Kidney epithelial cell (primary cell): ENCODE data around the gene SCN10A. TPM values are rescaled to one million over a fixed set of nuclear protein-coding genes. Genes with fewer than 3 reads are reported as not detected.
A peak's percentile ranks its signal among the peaks of the same experiment; 100 is the strongest.

Experiments
- DNase-seq: peaks from one replicate; pipeline ENCODE4 v3.0.0-alpha.2; 2010; ENCODE audit warnings: low read depth
- H3K27me3 ChIP-seq: 2 replicates; pipeline ENCODE4 v1.6.0; 2011; ENCODE audit warnings: low read length; ENCODE audit not compliant: control insufficient read depth, insufficient read depth
- H3K36me3 ChIP-seq: 2 replicates; pipeline ENCODE4 v1.5.1; 2011; ENCODE audit warnings: low read length; ENCODE audit not compliant: control insufficient read depth, insufficient read depth
- H3K4me3 ChIP-seq: 2 replicates; pipeline ENCODE4 v1.5.1; 2011; ENCODE audit warnings: low read depth, mild to moderate bottlenecking, control low read depth, low read length
- total RNA-seq: library from RNA; depleted of rRNA; stranded (reverse); fragments of >200 nt; gene quantifications from 2 replicates; pipeline ENCODE4 v1.2.3, GENCODE V29; 2015
- TF ChIP-seq, protein P1 (sequence below): IDR thresholded peaks from 2 replicates; pipeline ENCODE4 v1.5.1; 2011; ENCODE audit warnings: mild to moderate bottlenecking, moderate library complexity, low read length, control low read depth, inconsistent platforms; ENCODE audit not compliant: insufficient read depth, poor library complexity, severe bottlenecking

The SCN10A gene
- total RNA-seq, 1 donor from 2014 or later = not detected

DNA sequence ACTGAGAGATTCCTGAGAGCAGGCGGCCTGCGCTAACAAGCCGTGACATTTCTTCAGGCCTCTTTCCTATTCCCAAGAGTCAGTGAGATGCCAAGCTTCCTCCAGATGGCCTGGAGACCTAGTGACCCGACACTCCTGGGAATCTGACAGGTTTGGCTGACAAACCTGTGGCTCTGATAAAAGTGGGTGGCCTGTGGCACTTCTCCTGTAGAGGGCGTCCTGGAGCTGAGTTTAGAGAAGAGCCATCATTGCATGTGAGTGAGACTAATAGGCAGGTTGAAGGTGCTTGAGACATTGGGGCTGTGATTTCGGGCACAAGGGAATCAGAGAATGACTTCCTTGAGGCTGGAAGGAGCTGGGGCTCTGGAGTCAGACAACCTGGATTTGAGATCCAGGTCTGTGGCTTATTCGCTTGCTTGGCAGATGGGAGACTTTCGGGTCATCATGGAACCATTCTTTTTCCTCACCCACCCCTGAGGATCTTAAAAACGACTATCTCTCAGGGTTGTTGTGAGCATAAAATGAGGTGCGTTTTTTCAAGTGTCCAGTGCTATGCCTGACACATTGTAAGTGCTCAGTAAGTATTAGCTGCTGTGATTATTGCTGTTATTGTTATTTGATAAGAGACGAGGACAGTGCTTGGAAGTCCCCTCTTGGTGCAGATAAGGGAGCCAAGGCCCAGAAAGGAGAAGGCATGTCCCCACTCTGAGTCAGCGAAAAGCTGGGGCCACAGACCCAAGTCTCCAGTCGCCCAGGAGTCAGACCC lies 77.2 kb downstream of the SCN10A start:
- DNase-seq = no peak
- Histone ChIP-seq H3K4me3 (no peak overlapping the region), H3K36me3 (no peaks in the 10 kb centered on the region), H3K27me3 (no peaks in the 10 kb centered on the region)
- TF ChIP-seq, protein P1, sequence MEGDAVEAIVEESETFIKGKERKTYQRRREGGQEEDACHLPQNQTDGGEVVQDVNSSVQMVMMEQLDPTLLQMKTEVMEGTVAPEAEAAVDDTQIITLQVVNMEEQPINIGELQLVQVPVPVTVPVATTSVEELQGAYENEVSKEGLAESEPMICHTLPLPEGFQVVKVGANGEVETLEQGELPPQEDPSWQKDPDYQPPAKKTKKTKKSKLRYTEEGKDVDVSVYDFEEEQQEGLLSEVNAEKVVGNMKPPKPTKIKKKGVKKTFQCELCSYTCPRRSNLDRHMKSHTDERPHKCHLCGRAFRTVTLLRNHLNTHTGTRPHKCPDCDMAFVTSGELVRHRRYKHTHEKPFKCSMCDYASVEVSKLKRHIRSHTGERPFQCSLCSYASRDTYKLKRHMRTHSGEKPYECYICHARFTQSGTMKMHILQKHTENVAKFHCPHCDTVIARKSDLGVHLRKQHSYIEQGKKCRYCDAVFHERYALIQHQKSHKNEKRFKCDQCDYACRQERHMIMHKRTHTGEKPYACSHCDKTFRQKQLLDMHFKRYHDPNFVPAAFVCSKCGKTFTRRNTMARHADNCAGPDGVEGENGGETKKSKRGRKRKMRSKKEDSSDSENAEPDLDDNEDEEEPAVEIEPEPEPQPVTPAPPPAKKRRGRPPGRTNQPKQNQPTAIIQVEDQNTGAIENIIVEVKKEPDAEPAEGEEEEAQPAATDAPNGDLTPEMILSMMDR = peak; percentile 70

DNA sequence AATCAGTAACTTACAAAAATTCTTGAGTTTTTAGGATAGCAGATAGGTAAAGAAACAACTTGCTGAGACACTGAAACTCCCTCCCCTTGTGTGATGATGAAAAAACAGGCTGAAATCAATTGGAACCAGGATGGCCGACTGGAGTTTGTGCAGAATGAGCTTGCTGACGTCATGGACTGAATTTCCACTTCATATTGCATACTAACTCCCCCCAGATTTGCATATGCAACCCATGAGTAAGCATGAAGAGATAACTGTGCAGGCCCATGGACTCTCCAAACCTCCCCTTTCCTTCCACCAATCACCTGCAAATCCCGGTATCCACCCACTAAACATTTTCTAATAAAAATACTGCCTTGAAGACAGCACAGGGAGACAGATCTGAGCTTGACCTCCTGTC lies 84.5 kb downstream of the SCN10A start:
- TF ChIP-seq, protein P1 = no peak
- Histone ChIP-seq H3K4me3 (no peak overlapping the region), H3K36me3 (no peaks in the 10 kb centered on the region), H3K27me3 (no peaks in the 10 kb centered on the region)
- DNase-seq = no peak

DNA sequence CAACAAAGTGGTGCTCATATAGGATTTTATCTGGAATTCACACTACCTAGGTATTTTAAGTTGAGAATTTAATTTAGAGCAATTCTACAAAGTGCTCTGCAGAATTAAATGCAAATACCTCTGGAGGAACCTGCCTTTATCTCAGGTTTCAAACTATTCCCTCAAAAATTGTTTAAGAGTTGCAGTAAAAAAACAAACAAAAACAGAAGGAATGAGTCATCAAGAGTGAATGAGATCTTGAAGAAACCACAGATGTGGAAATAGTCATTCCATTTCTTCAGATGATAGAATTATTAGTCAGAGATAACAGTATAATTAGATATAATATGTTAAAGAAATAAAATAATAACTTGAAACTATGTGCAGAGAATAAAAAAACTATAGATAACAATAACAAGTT lies 85.7 kb downstream of the SCN10A start:
- no peaks in the 10 kb centered on the region for H3K36me3 ChIP-seq
- H3K4me3 ChIP-seq = no peak overlapping the region
- TF ChIP-seq, protein P1 = no peak
- H3K27me3 ChIP-seq = no peaks in the 10 kb centered on the region
- peak; percentile 5 for DNase-seq

DNA sequence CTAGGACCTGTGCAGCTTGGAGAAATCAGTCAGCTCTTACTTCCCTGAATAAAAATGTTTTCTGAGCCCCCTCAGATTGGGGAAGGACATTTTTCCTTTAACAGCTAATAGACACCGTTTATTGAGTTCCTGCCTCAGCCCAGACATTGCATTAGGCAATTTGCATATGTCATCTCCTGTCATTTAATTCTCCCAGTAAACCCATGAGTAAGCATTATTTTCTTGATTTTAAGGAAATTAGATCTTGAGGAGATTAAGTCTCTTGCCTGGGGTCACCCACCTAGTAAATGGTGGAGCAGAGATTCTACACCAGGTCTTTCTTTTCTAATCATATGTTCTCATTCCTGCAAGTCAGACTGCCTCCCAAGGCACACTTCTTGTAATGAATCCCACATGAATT lies 88.0 kb downstream of the SCN10A start:
- TF ChIP-seq, protein P1 = no peak
- no peak overlapping the region for H3K4me3 ChIP-seq
- DNase-seq = no peak
- no peaks in the 10 kb centered on the region for H3K36me3 ChIP-seq
- no peaks in the 10 kb centered on the region for H3K27me3 ChIP-seq

DNA sequence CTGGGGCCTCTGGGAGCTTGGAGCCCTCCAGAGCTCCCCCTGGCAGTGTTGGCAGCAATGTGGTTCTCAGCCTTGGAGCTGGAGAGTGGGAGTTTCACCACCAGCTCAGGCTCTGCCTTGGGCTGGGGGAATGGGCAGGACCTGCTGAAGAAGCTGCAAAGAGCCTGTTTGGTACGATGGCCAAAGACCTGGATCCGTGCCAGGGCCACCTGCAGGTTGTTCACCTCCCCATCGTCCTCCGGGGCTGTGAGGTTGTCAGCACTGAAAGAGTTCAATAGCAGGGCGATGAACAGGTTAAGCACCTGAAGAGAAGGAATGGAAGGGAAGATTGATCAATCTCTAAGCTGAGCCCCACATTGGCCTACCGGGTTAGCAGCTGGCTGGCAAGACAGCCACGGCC lies 89.3 kb downstream of the SCN10A start:
- H3K36me3 ChIP-seq = no peaks in the 10 kb centered on the region
- no peak for DNase-seq
- no peaks in the 10 kb centered on the region for H3K27me3 ChIP-seq
- no peak overlapping the region for H3K4me3 ChIP-seq
- TF ChIP-seq, protein P1 = no peak
